Medulla oblongata (tissue), 1 donor: ENCODE measurements around the gene NRSN2.
"Not testable (repeated sequence)": the region's sequence is repeated elsewhere in the genome, so short reads cannot be mapped to it uniquely, and the experiment has no call there.

Experiments used
- DNase-seq: peaks from one replicate; pipeline ENCODE4 v3.0.0-alpha.2; 2015; ENCODE audit errors: extremely low spot score

NRSN2 gene

DNA sequence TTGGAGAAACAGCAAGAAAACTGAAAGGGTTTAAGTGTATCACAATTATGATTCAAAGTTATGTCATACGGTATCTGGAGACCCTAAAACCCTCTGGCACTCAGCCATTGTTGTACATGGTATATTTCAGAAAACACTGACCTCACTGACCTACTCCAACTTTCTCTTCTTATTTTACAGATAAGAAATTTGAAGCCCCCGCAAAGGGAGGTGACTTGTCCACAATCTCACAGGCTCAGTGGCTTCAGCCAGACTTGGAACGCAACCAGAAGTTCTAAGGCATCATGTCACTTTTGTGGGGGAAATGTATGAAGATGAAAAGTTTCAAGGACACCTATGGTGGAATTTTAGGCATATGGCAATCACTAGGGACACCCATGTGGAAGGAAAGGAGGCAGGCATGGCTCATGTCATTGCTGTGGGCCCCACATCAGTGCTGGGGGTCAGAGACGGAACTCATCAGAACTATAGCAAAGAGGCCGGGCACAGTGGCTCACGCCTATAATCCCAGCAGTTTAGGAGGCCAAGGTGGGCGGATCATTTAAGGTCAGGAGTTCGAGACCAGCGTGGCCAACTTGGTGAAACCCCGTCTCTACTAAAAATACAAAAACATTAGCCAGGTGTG, 28.5 kb downstream of the NRSN2 start:
- DNase-seq = no peak

- DNase-seq = no peak
Observed at GRCh38 chr20:376089-376488, 29.2 kb downstream of the NRSN2 start.

GRCh38 chr20:376750-377149, 29.8 kb downstream of the NRSN2 start:
- no peak for DNase-seq

DNA sequence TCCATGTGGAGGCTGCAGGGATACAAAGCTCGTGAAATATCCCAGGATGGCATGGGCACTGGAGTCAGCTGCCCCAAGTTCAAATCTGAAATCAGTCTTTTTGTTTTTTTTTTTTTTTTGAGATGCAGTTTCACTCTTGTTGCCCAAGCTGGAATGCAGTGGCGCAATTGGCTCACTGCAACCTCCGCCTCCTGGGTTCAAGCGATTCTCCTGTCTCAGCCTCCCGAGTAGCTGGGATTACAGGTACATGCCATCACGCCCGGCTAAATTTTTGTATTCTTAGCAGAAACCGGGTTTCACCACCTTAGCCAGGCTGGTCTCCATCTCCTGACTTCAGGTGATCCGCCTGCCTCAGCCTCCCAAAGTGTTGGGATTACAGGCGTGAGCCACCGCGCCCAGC, 30.7 kb downstream of the NRSN2 start:
- not testable (repeated sequence) for DNase-seq

- no peak for DNase-seq
Observed at GRCh38 chr20:378961-379336, 32.0 kb downstream of the NRSN2 start.

DNA sequence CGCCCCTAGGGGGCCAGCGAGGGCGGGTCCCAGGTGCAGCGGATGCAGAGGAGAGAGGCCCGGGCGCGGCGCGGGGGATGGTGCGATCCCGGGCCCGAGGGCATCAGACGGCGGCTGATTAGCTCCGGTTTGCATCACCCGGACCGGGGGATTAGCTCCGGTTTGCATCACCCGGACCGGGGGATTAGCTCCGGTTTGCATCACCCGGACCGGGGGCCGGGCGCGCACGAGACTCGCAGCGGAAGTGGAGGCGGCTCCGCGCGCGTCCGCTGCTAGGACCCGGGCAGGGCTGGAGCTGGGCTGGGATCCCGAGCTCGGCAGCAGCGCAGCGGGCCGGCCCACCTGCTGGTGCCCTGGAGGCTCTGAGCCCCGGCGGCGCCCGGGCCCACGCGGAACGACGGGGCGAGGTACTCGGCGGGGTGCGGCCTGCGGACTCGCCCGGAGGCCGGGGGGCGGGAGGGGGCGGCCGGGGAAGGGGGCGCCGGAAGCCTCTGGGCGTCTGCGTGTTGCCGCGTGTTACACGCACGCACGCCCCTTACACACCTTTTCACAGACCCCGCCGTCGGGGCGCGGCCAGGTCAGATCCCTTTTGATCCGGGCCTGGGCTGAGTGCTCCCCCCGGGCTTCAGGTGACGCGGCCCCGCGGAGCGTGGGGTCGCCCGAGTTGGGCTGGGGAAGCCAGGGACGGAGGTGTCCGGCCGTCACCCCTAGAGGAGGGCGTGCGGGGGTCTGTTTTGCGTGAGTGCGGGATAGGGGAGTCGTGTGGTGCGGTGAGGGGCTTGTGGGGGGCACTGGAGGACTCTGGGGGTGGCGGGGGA, 34.1 kb downstream of the NRSN2 start:
- no peak for DNase-seq

- DNase-seq = peak; percentile 17
Observed at GRCh38 chr20:381581-382290, 34.8 kb downstream of the NRSN2 start.

DNA sequence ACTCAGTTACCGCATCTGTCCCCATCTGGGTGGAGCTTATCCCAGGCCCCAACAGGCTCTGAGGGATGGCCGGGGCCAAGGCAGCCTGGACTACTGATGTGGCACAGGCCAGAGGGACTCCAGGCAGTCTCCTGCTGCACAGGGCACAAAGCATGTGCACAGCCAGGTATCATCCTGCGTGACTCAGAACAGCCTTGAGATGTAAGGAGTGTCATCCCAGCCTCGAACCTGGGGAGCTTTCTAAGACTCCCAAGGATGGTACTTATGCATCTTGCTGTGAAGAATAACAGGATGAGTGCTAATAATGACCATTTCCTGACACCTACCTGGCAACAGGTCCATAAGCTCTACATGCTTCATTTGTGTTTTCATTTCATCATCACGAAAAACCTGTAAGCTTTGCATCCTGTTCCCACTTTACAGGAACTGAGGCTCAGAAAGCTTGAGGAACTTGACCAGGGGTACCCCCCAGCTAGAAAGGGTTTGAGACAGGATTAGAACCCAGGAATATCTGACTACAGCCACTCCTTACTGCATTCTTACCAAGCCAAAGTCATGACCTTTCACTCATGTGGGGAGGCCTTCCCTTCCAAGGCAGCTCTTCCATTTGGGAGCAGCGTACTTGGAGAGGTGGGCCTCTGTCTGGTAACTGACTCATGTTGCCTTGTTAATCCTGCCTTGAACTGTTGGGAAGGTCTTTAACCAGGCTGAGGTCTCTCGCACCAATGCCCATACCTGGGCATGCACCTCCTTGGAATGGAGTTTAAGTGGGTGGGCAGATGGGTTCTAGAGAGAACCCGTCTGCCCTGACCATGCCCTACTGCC, 35.6 kb downstream of the NRSN2 start:
- DNase-seq = no peak

DNA sequence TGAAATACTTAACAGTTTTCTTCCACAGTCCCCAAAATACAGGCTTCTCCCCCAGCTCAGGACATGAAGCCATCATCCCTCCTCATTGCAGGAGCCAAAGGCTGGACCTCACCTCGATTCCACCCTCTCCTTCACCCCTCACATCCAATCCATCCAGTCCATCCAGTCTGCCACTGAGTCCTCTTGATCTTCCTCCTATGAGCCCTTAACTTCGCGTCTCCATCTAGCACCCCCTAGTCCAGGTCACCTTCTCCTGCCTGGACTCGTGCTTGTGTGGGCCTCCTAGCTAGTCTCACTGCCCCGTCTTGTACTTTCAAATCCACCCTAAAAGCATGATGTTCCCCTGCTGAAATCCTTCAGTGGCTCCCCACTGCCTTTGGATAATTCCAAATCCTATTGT, 37.0 kb downstream of the NRSN2 start:
- no peak for DNase-seq

DNA sequence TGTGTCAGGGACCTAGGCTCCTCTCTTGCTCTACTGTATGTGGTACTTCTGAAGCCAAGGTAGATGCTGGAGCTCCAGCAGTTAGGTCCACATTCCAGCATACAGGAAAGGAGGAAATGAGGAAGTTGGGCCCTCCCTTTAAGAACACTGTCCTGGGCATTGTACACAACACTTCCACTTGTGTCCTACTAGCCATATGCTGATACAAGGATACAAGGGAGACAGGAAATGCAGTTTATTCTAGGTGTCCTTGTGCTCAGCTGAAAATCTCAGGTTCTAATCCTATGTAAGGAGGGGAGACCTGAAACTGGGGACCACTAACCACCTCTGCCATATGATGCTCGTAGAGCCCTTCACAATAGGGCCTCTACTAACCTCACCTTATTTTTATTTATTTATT, 37.8 kb downstream of the NRSN2 start:
- no peak for DNase-seq

DNA sequence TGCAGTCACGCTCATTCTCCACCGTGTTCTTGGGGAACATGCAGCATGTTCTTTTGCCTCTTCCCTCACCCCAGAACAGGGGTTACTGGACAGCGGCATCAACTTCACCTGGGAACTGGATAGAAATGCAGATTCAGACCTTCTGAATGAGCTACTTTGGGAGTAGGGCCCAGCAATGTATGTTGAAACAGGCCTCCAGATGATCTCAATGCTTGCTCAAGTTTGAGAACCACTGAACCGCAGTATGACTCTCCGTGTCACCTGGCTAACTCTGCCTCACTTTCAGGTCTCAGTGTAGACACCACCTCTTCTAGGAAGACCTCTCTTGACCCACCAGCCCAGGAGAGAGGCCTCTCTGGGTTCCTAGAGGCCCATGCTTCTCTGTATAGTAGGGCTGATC, 38.5 kb downstream of the NRSN2 start:
- DNase-seq = no peak

DNA sequence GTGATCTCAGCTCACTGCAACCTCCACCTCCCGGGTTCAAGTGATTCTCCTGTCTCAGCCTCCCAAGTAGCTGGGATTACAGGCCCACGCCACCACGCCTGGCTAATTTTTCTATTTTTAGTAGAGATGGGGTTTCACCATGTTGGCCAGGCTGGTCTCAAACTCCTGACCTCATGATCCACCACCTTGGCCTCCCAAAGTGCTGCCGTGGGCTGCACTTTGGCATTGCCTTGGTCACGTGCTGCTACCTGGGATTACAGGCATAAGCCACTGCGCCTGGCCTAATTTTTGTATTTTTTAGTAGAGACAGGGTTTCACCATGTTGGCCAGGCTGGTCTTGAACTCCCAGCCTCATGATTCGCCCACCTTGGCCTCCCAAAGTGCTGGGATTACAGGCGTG, 39.7 kb downstream of the NRSN2 start:
- not testable (repeated sequence) for DNase-seq

DNA sequence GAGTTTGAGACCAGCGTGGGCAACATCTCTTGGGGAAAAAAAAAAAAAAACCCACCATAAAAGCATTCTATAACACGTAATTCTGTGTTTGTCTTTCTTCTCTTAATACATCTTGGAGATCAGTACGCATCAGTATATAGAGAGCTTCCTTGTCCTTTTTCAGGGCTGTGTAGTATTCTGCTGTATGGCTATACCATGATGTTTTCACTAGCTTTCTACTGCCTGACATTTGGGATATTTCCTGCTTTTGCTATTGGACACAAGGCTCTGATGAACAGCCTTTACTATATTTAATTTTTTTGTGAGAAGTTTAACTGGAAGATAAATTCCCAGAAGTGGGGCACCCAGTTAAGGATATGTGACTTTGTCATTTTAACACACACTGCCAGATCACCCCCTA, 40.6 kb downstream of the NRSN2 start:
- DNase-seq = no peak

DNA sequence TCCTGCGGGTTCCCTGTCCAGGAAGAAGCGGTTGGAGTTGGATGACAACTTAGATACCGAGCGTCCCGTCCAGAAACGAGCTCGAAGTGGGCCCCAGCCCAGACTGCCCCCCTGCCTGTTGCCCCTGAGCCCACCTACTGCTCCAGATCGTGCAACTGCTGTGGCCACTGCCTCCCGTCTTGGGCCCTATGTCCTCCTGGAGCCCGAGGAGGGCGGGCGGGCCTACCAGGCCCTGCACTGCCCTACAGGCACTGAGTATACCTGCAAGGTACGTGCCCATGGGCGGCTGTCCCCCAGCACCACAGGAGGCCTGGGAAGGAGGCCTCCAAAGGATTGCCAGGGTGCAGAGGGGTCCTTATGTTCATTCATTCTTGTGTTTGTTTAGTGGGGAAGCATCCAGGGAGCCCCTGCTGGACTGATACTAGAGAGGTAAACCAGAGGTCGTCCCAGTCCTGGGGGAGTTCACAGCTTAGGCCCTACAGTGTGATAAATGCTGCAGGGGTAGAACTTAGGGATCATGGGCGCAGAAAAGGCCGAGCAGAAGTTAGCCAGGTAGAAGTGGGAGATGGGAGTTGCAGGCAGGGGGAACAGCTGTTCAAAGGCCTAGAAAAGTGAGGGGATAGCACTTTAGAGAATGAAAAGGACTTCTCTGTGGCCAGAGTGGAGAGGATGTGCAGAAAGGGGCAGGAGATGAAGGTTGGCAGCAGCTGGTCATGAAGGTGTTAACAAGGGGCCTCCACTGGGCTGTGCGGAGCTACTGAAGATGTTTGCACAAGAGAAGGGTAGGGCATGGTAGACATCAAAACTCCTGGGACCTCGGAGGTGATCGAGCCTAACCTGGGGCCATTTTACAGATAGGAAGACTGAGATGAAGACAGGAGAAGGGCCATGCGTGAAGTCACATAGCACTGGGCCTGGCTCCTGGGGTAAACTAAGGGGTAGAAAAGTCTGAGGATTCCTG, 41.4 kb downstream of the NRSN2 start:
- no peak for DNase-seq

GRCh38 chr20:389220-389619, 42.3 kb downstream of the NRSN2 start:
- no peak for DNase-seq

GRCh38 chr20:391041-391711, 44.3 kb downstream of the NRSN2 start:
- no peak for DNase-seq

DNA sequence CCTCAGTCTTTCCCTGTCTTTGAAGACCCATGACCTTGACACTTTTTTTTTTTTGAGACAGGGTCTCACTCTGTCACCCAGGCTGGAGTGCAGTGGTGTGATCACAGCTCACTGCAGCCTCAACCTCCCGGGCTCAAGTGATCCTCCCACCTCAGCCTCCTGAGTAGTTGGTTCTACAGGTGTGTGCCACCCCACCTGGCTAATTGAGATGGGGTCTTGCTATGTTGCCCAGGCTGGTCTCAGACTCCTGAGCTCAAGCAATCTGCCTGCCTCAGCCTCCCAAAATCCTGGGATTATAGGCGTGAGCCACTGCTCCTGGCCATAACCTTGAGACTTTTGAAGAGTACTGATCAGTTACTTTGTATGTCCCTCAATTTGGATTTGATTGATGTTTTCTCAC, 46.4 kb downstream of the NRSN2 start:
- DNase-seq = not testable (repeated sequence)

DNA sequence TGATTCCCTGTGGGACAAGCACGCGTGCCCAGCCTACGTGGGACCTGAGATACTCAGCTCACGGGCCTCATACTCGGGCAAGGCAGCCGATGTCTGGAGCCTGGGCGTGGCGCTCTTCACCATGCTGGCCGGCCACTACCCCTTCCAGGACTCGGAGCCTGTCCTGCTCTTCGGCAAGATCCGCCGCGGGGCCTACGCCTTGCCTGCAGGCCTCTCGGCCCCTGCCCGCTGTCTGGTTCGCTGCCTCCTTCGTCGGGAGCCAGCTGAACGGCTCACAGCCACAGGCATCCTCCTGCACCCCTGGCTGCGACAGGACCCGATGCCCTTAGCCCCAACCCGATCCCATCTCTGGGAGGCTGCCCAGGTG, 49.3 kb downstream of the NRSN2 start:
- DNase-seq = no peak

- DNase-seq = no peak
Observed at GRCh38 chr20:396619-397431, 49.9 kb downstream of the NRSN2 start.
